GM18868 (cell line): ENCODE data around the gene CENPU.
"Not testable (repeated sequence)": the region's sequence is repeated elsewhere in the genome, so short reads cannot be mapped to it uniquely, and the experiment has no call there.

ENCODE experiments used
- ATAC-seq: cut with Tn5 transposase; IDR thresholded peaks from one replicate; pipeline ENCODE4 v1.9.1; 2021; ENCODE audit warnings: mild to moderate bottlenecking, moderate library complexity; ENCODE audit not compliant: unreplicated experiment

CENPU gene

GRCh38 chr4:184733654-184734524 lies at the start of gene CENPU:
Gene CENPU (minus strand): TSS chr4:184734096. CDS start chr4:184734062, 34 bp downstream.
- ATAC-seq = peak; percentile 92

- peak; percentile 61 for ATAC-seq
These were observed 49.0 kb upstream of the CENPU start for GRCh38 chr4:184782731-184783373.

GRCh38 chr4:184779160-184779559 lies 45.3 kb upstream of the CENPU start:
- ATAC-seq = not testable (repeated sequence)

- ATAC-seq = no peak
These were observed 44.4 kb upstream of the CENPU start for GRCh38 chr4:184778325-184778724.

GRCh38 chr4:184776821-184777220 lies 42.9 kb upstream of the CENPU start:
- no peak for ATAC-seq

- no peak for ATAC-seq
These were observed 42.1 kb upstream of the CENPU start for GRCh38 chr4:184775854-184776555.

GRCh38 chr4:184774152-184774551 lies 40.3 kb upstream of the CENPU start:
- no peak for ATAC-seq

GRCh38 chr4:184771416-184771815 lies 37.5 kb upstream of the CENPU start:
- ATAC-seq = no peak

GRCh38 chr4:184769141-184769765 lies 35.4 kb upstream of the CENPU start:
- no peak for ATAC-seq

GRCh38 chr4:184768296-184768695 lies 34.4 kb upstream of the CENPU start:
- ATAC-seq = no peak

- no peak for ATAC-seq
These were observed 32.5 kb upstream of the CENPU start for GRCh38 chr4:184766446-184766845.

- no peak for ATAC-seq
These were observed 31.8 kb upstream of the CENPU start for GRCh38 chr4:184765473-184766340.

GRCh38 chr4:184764601-184765000 lies 30.7 kb upstream of the CENPU start:
- no peak for ATAC-seq

GRCh38 chr4:184763150-184763780 lies 29.4 kb upstream of the CENPU start:
- ATAC-seq = no peak

- ATAC-seq = peak; percentile 97
These were observed 28.2 kb upstream of the CENPU start for GRCh38 chr4:184762100-184762499.

- no peak for ATAC-seq
These were observed 26.8 kb upstream of the CENPU start for GRCh38 chr4:184760681-184761080.

- ATAC-seq = no peak
These were observed 23.9 kb upstream of the CENPU start for GRCh38 chr4:184757810-184758209.

GRCh38 chr4:184756399-184756798 lies 22.5 kb upstream of the CENPU start:
- ATAC-seq = no peak

- ATAC-seq = no peak
These were observed 21.4 kb upstream of the CENPU start for GRCh38 chr4:184755278-184755677.
